K562 (cell line): ENCODE measurements around the gene DACT1. TPM values are rescaled to one million over a fixed set of nuclear protein-coding genes. Genes with fewer than 3 reads are reported as not detected.

ENCODE experiments used
- ATAC-seq: fragments of 200-7000 bp; cut with Tn5 transposase; 3 replicates; pipeline ENCODE4 v1.9.1; 2020; ENCODE audit warnings: moderate library complexity
- BruUV-seq: library from RNA; stranded (reverse); fragments of 400-500 nt; replicated peaks from 2 replicates; lab custom pipeline; 2021; lab: Mats Ljungman, UMichigan
- CTCF ChIA-PET: fragments of 300-600 bp; formaldehyde crosslinking; extraction: SDS; loops from one replicate; lab custom pipeline; 2021; ENCODE audit warnings: low intra/inter-chr PET ratio; lab: Yijun Ruan, JAX
- POLR2A ChIA-PET: fragments of 300-600, 350-650 bp; sonication (Branson Sonifier 250); formaldehyde crosslinking; extraction: SDS; loops from one replicate; lab custom pipeline; 2021; ENCODE audit warnings: antibody characterized with exemption, inconsistent platforms; lab: Yijun Ruan, JAX
- DNase-seq, 4 experiments: peaks; one replicate each; pipeline versions ENCODE4 v3.0.0 to v3.0.0-alpha.2; 2011 to 2018; ENCODE audit warnings: low spot score in 3 of 4, mixed read lengths in 3 of 4; ENCODE audit errors: extremely low read depth in 1 of 4
- FAIRE-seq: peaks from 2 replicates; lab custom pipeline; 2011; peaks lifted over from hg19 to GRCh38; lab: Jason Lieb, UNC
- H2AFZ ChIP-seq: 2 replicates; pipeline ENCODE4 v1.6.0; 2011; ENCODE audit warnings: low read depth, low read length, control low read depth, inconsistent platforms
- H3K27ac ChIP-seq: fragments of 200-600 bp; 3 replicates; pipeline ENCODE4 v1.8.0; 2011; ENCODE audit warnings: low read depth, mild to moderate bottlenecking, control low read depth, inconsistent platforms, low read length, moderate library complexity, mixed read lengths; ENCODE audit errors: extremely low read depth
- H3K27me3 ChIP-seq, 2 experiments: fragments of 300-600 bp in 1 of 2; 2 replicates in 1 of 2; 3 replicates in 1 of 2; pipeline versions ENCODE4 v1.6.0 to v1.8.0; 2011; ENCODE audit warnings: inconsistent platforms in 2 of 2, low read length in 2 of 2, mild to moderate bottlenecking in 1 of 2, mixed read lengths in 1 of 2, moderate library complexity in 1 of 2; ENCODE audit not compliant: control insufficient read depth in 2 of 2, insufficient read depth in 2 of 2
- H3K36me3 ChIP-seq: fragments of 300-600 bp; 3 replicates; pipeline ENCODE4 v1.8.0; 2011; ENCODE audit warnings: mild to moderate bottlenecking, low read length, inconsistent platforms; ENCODE audit not compliant: control insufficient read depth, insufficient read depth
- H3K4me1 ChIP-seq, 2 experiments: fragments of 200-600 bp in 1 of 2; replicated peaks in 1 of 2; 2 replicates in 1 of 2; 3 replicates in 1 of 2; pipeline versions ENCODE4 v1.5.1 to v1.8.0; 2011; ENCODE audit warnings: inconsistent platforms in 2 of 2, low read length in 2 of 2, mild to moderate bottlenecking in 1 of 2, mixed read lengths in 1 of 2, moderate library complexity in 1 of 2; ENCODE audit not compliant: control insufficient read depth in 2 of 2, insufficient read depth in 2 of 2
- H3K4me2 ChIP-seq: 2 replicates; pipeline ENCODE4 v1.6.1; 2011; ENCODE audit warnings: low read length, control low read depth, inconsistent platforms, mixed read lengths; ENCODE audit not compliant: insufficient read depth
- H3K4me3 ChIP-seq: fragments of 200-600 bp; sonication (generic), shearing (Covaris generic); 2 replicates; pipeline ENCODE4 v1.5.1; 2016; ENCODE audit warnings: control low read depth, inconsistent platforms
- H3K79me2 ChIP-seq: fragments of 200-600 bp; 3 replicates; pipeline ENCODE4 v1.8.0; 2011; ENCODE audit warnings: low read length, inconsistent platforms; ENCODE audit not compliant: control insufficient read depth, insufficient read depth
- H3K9ac ChIP-seq, 2 experiments: 2 replicates each; pipeline versions ENCODE4 v1.6.0 to v1.6.1; 2011; ENCODE audit warnings: low read depth in 2 of 2, low read length in 2 of 2, control low read depth in 1 of 2, inconsistent platforms in 1 of 2, mild to moderate bottlenecking in 1 of 2, mixed read lengths in 1 of 2; ENCODE audit not compliant: insufficient read depth in 1 of 2
- H3K9me1 ChIP-seq: one replicate; pipeline ENCODE4 v1.6.0; 2011; ENCODE audit warnings: inconsistent platforms, mild to moderate bottlenecking, low read length, moderate library complexity; ENCODE audit not compliant: control insufficient read depth, insufficient read depth
- H3K9me3 ChIP-seq: replicated peaks from 2 replicates; pipeline ENCODE4 v1.5.1; 2011; ENCODE audit warnings: low read depth, low read length, inconsistent platforms; ENCODE audit not compliant: control insufficient read depth, insufficient read depth
- H4K20me1 ChIP-seq: replicated peaks from 2 replicates; pipeline ENCODE4 v1.6.1; 2011; ENCODE audit warnings: low read length, inconsistent platforms, mixed read lengths; ENCODE audit not compliant: control insufficient read depth, insufficient read depth
- ATF7 ChIP-seq: fragments of 450-650 bp; IDR thresholded peaks from 2 replicates; pipeline ENCODE4 v1.7.1; 2014; ENCODE audit warnings: mild to moderate bottlenecking, moderate library complexity
- FOXJ3 ChIP-seq: sonication (generic); formaldehyde crosslinking; IDR thresholded peaks from 2 replicates; pipeline ENCODE4 v1.4.0; 2020; ENCODE audit warnings: mild to moderate bottlenecking, missing genetic modification reagents
- LARP7 ChIP-seq: fragments of 450-650 bp; IDR thresholded peaks from 2 replicates; pipeline ENCODE4 v1.6.1; 2016
- MCM3 ChIP-seq: fragments of 450-650 bp; IDR thresholded peaks from 2 replicates; pipeline ENCODE4 v1.6.1; 2016
- NFXL1 ChIP-seq: fragments of 450-650 bp; formaldehyde crosslinking; IDR thresholded peaks from 2 replicates; pipeline ENCODE4 v1.4.0; 2021; ENCODE audit warnings: mild to moderate bottlenecking
- NR1H2 ChIP-seq: sonication (generic); formaldehyde crosslinking; IDR thresholded peaks from 2 replicates; pipeline ENCODE4 v1.4.0; 2020; ENCODE audit warnings: mild to moderate bottlenecking, missing genetic modification reagents
- TBP ChIP-seq: optimal IDR thresholded peaks from 2 replicates; pipeline ENCODE3; 2011; ENCODE audit warnings: low read depth, low read length, improper control_type of control experiment
- TCF3 ChIP-seq: sonication (generic); formaldehyde crosslinking; IDR thresholded peaks from 2 replicates; pipeline ENCODE4 v1.4.0; 2020; ENCODE audit warnings: mild to moderate bottlenecking, missing genetic modification reagents
- TFAM ChIP-seq: fragments of 250-450 bp; sonication (Bioruptor Pico); conservative IDR thresholded peaks from 2 replicates; pipeline ENCODE4 v1.5.0; 2021; ENCODE audit warnings: mild to moderate bottlenecking, moderate library complexity
- WGBS: fragments of 100-300 bp; shearing (Covaris generic); methylation state at CpG from one replicate; pipeline ENCODE4 v1.1.6; 2016; ENCODE audit warnings: low coverage, mixed read lengths; ENCODE audit not compliant: insufficient coverage; ENCODE audit errors: missing lambda C conversion rate; 5-methylcytosine and 5-hydroxymethylcytosine counted together
- in situ Hi-C: fragments of 300-500 bp; cut with MboI; formaldehyde crosslinking; loops from 4 replicates; pipeline ENCODE4 v1.15.0; 2018; ENCODE audit warnings: inconsistent platforms, mixed read lengths
- intact Hi-C: fragments of 100-400 bp; cut with micrococcal nuclease; formaldehyde crosslinking; loops from 2 replicates; pipeline ENCODE4 v1.14.2; 2022
- polyA plus RNA-seq, 8 experiments: library from polyadenylated mRNA; depleted of rRNA in 4 of 8; stranded (reverse) in 5 of 8; unstranded in 3 of 8; fragments of >200 nt; fragmentation: Nextera tagmentation in 2 of 8; fragmentation: Illumina TruSeq in 1 of 8; extraction: Ambion mirVana in 2 of 8; extraction: Trizol in 1 of 8; gene quantifications; 2 replicates each; pipeline versions ENCODE4 v1.2.1 to v1.2.3, GENCODE V29; 2011 to 2014; ENCODE audit warnings: inconsistent platforms in 1 of 8, missing spikeins in 1 of 8
- total RNA-seq, 7 experiments: library from RNA; depleted of rRNA in 6 of 7; stranded (reverse); fragments of >200 nt in 6 of 7; fragmentation: Illumina TruSeq in 2 of 7; extraction: Trizol in 2 of 7; gene quantifications; 2 replicates each; pipeline versions ENCODE4 v1.2.1 to v1.2.3, GENCODE V29; 2011 to 2021; ENCODE audit warnings: low replicate concordance in 1 of 7
- TF ChIP-seq, protein P1 (sequence below): fragments of 250-450 bp; sonication (Bioruptor Pico); IDR thresholded peaks from 2 replicates; pipeline ENCODE4 v1.9.0; 2021; ENCODE audit warnings: mild to moderate bottlenecking
- TF ChIP-seq, protein P2 (sequence below), 3 experiments: IDR thresholded peaks in 2 of 3; conservative IDR thresholded peaks in 1 of 3; 2 replicates each; pipeline ENCODE4 v1.5.1; 2011 to 2012; ENCODE audit warnings: low read length in 3 of 3, mild to moderate bottlenecking in 3 of 3, control low read depth in 2 of 3, improper control_type of control experiment in 1 of 3, inconsistent platforms in 1 of 3, low read depth in 1 of 3, mixed read lengths in 1 of 3, moderate library complexity in 1 of 3; ENCODE audit not compliant: insufficient read depth in 2 of 3
- TF ChIP-seq, protein P3 (sequence below): sonication (generic); formaldehyde crosslinking; IDR thresholded peaks from 2 replicates; pipeline ENCODE4 v1.8.1; 2022; ENCODE audit warnings: missing genetic modification reagents
- TF ChIP-seq, protein P4 (sequence below): fragments of 450-650 bp; IDR thresholded peaks from 2 replicates; pipeline ENCODE4 v1.6.1; 2017; ENCODE audit warnings: antibody characterized with exemption
- TF ChIP-seq, protein P5 (sequence below): sonication (generic); formaldehyde crosslinking; IDR thresholded peaks from 2 replicates; pipeline ENCODE4 v1.8.0; 2023; ENCODE audit warnings: mild to moderate bottlenecking, missing genetic modification reagents

DACT1 gene
- total and polyA plus RNA-seq, 9 of the 15 experiments (the other 6 are each of a cell fraction or from before 2014, with no cell fraction given) = 0.07 to 0.30 (median 0.13) TPM

DNA sequence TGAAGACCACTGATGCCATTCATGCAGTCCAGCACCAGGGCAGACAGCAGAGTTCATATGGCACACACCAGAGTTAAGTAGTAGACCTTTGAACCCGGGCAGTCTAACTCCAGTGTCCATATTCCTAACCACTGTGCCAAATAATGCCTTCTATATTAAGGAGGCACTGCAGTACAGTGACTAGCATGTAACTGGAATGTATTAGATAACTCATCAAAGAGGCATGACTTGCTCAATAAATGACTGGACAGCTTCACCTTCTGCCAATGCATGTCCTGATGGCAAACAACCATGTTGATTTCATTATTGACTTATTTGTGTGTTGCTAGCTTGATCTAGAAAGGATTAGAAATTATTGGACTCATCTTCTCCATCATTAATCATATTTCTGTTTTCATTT is 40.2 kb downstream of the DACT1 start:
- Histone ChIP-seq H4K20me1 (no peaks in the 10 kb centered on the region), H3K4me2 (no peak overlapping the region), H3K36me3 (no peaks in the 10 kb centered on the region), H2AFZ (no peak overlapping the region), H3K79me2 (no peaks in the 10 kb centered on the region), H3K9me3 (no peaks in the 10 kb centered on the region), H3K9me1 (no peaks in the 10 kb centered on the region), H3K27me3 (peaks cover 0 to 3% of the 10 kb centered on the region in 2 experiments; a peak in 1 of 5 replicates), H3K4me3 (no peak overlapping the region), H3K4me1 (no peaks in the 10 kb centered on the region), H3K9ac (no peak overlapping the region), H3K27ac (no peak overlapping the region)
- 0% methylated on average over 1 of the region's 1 CpG for WGBS
- DNase-seq (no peak), FAIRE-seq (no peak), ATAC-seq (no peak)
- POLR2A ChIA-PET = interaction anchor here (0.6 kb wide), 1 partner anchor 68 kb away, joined by 3 read pairs; no protein-coding TSS in a partner anchor
- no TSS peak for BruUV-seq
- intact Hi-C loops = no loop called here
- in situ Hi-C loops = no loop called here
- CTCF ChIA-PET = no interaction called here
- TF ChIP-seq TCF3 (CRISPR knock-in tag) (no peak), FOXJ3 (CRISPR knock-in tag) (no peak), NFXL1 (CRISPR knock-in tag) (no peak), ATF7 (no peak), TFAM (CRISPR knock-in tag) (no peak), MCM3 (no peak), TBP (no peak), LARP7 (no peak), NR1H2 (CRISPR knock-in tag) (no peak)
- TF ChIP-seq, protein P1, sequence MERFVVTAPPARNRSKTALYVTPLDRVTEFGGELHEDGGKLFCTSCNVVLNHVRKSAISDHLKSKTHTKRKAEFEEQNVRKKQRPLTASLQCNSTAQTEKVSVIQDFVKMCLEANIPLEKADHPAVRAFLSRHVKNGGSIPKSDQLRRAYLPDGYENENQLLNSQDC (CRISPR knock-in tag) = no peak
- TF ChIP-seq, protein P2, sequence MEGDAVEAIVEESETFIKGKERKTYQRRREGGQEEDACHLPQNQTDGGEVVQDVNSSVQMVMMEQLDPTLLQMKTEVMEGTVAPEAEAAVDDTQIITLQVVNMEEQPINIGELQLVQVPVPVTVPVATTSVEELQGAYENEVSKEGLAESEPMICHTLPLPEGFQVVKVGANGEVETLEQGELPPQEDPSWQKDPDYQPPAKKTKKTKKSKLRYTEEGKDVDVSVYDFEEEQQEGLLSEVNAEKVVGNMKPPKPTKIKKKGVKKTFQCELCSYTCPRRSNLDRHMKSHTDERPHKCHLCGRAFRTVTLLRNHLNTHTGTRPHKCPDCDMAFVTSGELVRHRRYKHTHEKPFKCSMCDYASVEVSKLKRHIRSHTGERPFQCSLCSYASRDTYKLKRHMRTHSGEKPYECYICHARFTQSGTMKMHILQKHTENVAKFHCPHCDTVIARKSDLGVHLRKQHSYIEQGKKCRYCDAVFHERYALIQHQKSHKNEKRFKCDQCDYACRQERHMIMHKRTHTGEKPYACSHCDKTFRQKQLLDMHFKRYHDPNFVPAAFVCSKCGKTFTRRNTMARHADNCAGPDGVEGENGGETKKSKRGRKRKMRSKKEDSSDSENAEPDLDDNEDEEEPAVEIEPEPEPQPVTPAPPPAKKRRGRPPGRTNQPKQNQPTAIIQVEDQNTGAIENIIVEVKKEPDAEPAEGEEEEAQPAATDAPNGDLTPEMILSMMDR (IDR thresholded peaks at IDR 0.05 in 2 of 3, conservative IDR thresholded peaks at IDR 0.05 in 1 of 3; ENCODE audit: insufficient read depth in 2 of 3, low read depth in 1 of 3, low read length in 3 of 3) = no peak
- TF ChIP-seq, protein P3, sequence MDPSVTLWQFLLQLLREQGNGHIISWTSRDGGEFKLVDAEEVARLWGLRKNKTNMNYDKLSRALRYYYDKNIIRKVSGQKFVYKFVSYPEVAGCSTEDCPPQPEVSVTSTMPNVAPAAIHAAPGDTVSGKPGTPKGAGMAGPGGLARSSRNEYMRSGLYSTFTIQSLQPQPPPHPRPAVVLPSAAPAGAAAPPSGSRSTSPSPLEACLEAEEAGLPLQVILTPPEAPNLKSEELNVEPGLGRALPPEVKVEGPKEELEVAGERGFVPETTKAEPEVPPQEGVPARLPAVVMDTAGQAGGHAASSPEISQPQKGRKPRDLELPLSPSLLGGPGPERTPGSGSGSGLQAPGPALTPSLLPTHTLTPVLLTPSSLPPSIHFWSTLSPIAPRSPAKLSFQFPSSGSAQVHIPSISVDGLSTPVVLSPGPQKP (CRISPR knock-in tag) = no peak
- TF ChIP-seq, protein P4, sequence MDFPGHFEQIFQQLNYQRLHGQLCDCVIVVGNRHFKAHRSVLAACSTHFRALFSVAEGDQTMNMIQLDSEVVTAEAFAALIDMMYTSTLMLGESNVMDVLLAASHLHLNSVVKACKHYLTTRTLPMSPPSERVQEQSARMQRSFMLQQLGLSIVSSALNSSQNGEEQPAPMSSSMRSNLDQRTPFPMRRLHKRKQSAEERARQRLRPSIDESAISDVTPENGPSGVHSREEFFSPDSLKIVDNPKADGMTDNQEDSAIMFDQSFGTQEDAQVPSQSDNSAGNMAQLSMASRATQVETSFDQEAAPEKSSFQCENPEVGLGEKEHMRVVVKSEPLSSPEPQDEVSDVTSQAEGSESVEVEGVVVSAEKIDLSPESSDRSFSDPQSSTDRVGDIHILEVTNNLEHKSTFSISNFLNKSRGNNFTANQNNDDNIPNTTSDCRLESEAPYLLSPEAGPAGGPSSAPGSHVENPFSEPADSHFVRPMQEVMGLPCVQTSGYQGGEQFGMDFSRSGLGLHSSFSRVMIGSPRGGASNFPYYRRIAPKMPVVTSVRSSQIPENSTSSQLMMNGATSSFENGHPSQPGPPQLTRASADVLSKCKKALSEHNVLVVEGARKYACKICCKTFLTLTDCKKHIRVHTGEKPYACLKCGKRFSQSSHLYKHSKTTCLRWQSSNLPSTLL = no peak
- TF ChIP-seq, protein P5, sequence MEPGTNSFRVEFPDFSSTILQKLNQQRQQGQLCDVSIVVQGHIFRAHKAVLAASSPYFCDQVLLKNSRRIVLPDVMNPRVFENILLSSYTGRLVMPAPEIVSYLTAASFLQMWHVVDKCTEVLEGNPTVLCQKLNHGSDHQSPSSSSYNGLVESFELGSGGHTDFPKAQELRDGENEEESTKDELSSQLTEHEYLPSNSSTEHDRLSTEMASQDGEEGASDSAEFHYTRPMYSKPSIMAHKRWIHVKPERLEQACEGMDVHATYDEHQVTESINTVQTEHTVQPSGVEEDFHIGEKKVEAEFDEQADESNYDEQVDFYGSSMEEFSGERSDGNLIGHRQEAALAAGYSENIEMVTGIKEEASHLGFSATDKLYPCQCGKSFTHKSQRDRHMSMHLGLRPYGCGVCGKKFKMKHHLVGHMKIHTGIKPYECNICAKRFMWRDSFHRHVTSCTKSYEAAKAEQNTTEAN (CRISPR knock-in tag) = no peak
